ENCODE data around the gene ZSCAN30. TPM values are rescaled to one million over a fixed set of nuclear protein-coding genes. Genes with fewer than 3 reads are reported as not detected.
"Not testable (repeated sequence)": the region's sequence is repeated elsewhere in the genome, so short reads cannot be mapped to it uniquely, and the experiment has no call there.

The ZSCAN30 gene
- total RNA-seq, 1 experiment from 2014 or later = 21.9 TPM

DNA sequence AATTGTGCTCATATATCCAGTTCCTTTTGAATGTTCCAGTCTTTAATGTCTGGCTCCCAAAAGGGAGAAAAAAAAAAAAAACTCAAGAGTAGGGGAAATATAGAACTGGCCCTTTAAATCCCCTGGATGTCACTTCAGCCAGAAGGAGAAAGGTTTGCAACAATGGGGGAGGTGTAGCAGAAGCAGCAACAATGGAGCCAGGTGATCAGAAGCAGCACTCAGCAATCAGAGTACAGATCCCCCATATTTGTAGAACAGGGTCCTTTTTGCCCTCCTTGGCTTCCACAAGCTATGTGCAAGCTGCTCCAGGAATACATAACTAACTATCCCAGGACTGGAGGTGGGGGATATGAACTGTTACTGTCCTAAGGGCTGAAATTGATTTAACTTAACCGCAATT is 75.0 kb downstream of the ZSCAN30 start:
- no peak for DNase-seq (ENCODE audit: low spot score)
- no peak for TF ChIP-seq ZNF138 (CRISPR knock-in tag; conservative IDR thresholded peaks at IDR 0.05)
- TF ChIP-seq, protein P1, sequence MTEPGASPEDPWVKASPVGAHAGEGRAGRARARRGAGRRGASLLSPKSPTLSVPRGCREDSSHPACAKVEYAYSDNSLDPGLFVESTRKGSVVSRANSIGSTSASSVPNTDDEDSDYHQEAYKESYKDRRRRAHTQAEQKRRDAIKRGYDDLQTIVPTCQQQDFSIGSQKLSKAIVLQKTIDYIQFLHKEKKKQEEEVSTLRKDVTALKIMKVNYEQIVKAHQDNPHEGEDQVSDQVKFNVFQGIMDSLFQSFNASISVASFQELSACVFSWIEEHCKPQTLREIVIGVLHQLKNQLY (CRISPR knock-in tag; IDR thresholded peaks at IDR 0.05) = no peak
- TF ChIP-seq PRRX2 (CRISPR knock-in tag; IDR thresholded peaks at IDR 0.05) = no peak
- no peak for TF ChIP-seq KAT7 (CRISPR knock-in tag; IDR thresholded peaks at IDR 0.05; ENCODE audit: borderline replicate concordance)
- no peak for TF ChIP-seq ZNF263 (CRISPR knock-in tag; IDR thresholded peaks at IDR 0.05; ENCODE audit: low read depth)
- TF ChIP-seq, protein P2, sequence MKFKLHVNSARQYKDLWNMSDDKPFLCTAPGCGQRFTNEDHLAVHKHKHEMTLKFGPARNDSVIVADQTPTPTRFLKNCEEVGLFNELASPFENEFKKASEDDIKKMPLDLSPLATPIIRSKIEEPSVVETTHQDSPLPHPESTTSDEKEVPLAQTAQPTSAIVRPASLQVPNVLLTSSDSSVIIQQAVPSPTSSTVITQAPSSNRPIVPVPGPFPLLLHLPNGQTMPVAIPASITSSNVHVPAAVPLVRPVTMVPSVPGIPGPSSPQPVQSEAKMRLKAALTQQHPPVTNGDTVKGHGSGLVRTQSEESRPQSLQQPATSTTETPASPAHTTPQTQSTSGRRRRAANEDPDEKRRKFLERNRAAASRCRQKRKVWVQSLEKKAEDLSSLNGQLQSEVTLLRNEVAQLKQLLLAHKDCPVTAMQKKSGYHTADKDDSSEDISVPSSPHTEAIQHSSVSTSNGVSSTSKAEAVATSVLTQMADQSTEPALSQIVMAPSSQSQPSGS (CRISPR knock-in tag; IDR thresholded peaks at IDR 0.05; ENCODE audit: borderline replicate concordance, low read depth) = no peak
- TF ChIP-seq GRHL2 (CRISPR knock-in tag; IDR thresholded peaks at IDR 0.05; ENCODE audit: insufficient replicate concordance, severe bottlenecking) = no peak
- no peak for TF ChIP-seq GTF2I (CRISPR knock-in tag; conservative IDR thresholded peaks at IDR 0.05)
- TF ChIP-seq NR2C2 (CRISPR knock-in tag; IDR thresholded peaks at IDR 0.05) = no peak
- TF ChIP-seq TP53 (CRISPR knock-in tag; IDR thresholded peaks at IDR 0.05) = no peak
- no peak for TF ChIP-seq ZBTB21 (CRISPR knock-in tag; IDR thresholded peaks at IDR 0.05; ENCODE audit: borderline replicate concordance)
- TF ChIP-seq MYBL2 (CRISPR knock-in tag; IDR thresholded peaks at IDR 0.05) = no peak
- TF ChIP-seq ATF1 (CRISPR knock-in tag; IDR thresholded peaks at IDR 0.05) = no peak
- TF ChIP-seq, protein P3, sequence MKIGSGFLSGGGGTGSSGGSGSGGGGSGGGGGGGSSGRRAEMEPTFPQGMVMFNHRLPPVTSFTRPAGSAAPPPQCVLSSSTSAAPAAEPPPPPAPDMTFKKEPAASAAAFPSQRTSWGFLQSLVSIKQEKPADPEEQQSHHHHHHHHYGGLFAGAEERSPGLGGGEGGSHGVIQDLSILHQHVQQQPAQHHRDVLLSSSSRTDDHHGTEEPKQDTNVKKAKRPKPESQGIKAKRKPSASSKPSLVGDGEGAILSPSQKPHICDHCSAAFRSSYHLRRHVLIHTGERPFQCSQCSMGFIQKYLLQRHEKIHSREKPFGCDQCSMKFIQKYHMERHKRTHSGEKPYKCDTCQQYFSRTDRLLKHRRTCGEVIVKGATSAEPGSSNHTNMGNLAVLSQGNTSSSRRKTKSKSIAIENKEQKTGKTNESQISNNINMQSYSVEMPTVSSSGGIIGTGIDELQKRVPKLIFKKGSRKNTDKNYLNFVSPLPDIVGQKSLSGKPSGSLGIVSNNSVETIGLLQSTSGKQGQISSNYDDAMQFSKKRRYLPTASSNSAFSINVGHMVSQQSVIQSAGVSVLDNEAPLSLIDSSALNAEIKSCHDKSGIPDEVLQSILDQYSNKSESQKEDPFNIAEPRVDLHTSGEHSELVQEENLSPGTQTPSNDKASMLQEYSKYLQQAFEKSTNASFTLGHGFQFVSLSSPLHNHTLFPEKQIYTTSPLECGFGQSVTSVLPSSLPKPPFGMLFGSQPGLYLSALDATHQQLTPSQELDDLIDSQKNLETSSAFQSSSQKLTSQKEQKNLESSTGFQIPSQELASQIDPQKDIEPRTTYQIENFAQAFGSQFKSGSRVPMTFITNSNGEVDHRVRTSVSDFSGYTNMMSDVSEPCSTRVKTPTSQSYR (CRISPR knock-in tag; IDR thresholded peaks at IDR 0.05) = no peak

DNA sequence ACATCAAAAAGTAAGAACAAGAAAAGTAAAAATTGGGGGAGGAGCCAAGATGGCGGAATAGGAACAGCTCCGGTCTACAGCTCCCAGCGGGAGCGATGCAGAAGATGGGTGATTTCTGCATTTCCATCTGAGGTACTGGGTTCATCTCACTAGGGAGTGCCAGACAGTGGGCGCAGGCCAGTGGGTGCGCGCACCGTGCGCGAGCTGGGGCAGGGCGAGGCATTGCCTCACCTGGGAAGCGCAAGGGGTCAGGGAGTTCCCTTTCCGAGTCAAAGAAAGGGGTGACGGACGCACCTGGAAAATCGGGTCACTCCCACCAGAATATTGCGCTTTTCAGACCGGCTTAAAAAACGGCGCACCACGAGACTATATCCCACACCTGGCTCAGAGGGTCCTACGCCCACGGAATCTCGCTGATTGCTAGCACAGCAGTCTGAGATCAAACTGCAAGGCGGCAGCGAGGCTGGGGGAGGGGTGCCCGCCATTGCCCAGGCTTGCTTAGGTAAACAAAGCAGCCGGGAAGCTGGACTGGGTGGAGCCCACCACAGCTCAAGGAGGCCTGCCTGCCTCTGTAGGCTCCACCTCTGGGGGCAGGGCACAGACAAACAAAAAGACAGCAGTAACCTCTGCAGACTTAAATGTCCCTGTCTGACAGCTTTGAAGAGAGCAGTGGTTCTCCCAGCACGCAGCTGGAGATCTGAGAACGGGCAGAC is 84.1 kb downstream of the ZSCAN30 start:
- ATAC-seq; H3K4me1 Mint-ChIP-seq; H3K27ac Mint-ChIP-seq; CTCF ChIA-PET; POLR2A ChIA-PET; H3K27me3 Mint-ChIP-seq (ENCODE audit: low read depth); DNase-seq (ENCODE audit: low spot score): not testable (repeated sequence)
- Mint-ChIP-seq H3K36me3 (peaks cover 19% of the 10 kb centered on the region), H3K4me3 (peak overlapping the region; percentile 44), H3K9me3 (peaks cover 18% of the 10 kb centered on the region)

More for the DNA sequence above, 75.0 kb downstream of the ZSCAN30 start:
- Mint-ChIP-seq H3K4me1 (peaks cover 29% of the 10 kb centered on the region), H3K36me3 (no peaks in the 10 kb centered on the region), H3K9me3 (no peaks in the 10 kb centered on the region), H3K27ac (no peak overlapping the region), H3K27me3 (ENCODE audit: low read depth) (no peaks in the 10 kb centered on the region), H3K4me3 (peak overlapping the region; percentile 1; the same call in 1 of the 2 replicates)
- peak; percentile 91 for ATAC-seq
- CTCF ChIA-PET = no interaction called here
- POLR2A ChIA-PET = no interaction called here

DNA sequence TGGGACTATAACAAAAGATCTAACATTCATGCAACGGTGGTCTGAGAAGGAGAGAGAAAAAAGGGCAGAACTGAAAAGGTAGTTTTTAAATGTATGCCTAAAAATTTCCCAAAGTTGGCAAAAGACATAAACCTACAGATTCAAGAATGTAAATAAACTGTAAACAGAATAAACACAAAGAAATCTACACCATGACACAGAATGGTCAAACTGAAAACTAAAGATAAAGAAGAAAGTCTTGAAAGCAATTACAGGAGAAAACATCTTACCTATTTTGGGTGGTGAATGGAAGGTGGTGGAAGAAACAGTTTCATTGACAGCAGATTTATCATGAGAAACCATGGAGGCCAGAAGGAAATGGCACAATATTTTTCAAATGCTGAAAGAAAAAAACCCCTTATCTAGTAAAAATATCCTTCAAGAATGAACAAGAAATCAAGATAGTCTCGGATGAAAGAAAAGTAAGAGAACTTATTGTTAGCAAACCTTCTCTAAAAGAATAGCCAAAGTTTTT is 84.8 kb downstream of the ZSCAN30 start:
- Mint-ChIP-seq H3K4me3 (peak overlapping the region; percentile 44), H3K27ac (no peak overlapping the region), H3K4me1 (peaks cover 4% of the 10 kb centered on the region), H3K27me3 (ENCODE audit: low read depth) (no peaks in the 10 kb centered on the region; the same call in 1 of the 2 replicates), H3K9me3 (peaks cover 18% of the 10 kb centered on the region), H3K36me3 (peaks cover 19% of the 10 kb centered on the region)
- DNase-seq (ENCODE audit: low spot score) = no peak
- ATAC-seq = no peak
- TF ChIP-seq ZNF416 (CRISPR knock-in tag; IDR thresholded peaks at IDR 0.05) (no peak), ZNF317 (CRISPR knock-in tag; IDR thresholded peaks at IDR 0.05; ENCODE audit: borderline replicate concordance, low read depth) (peak; percentile 95)
- CTCF ChIA-PET = no interaction called here
- POLR2A ChIA-PET = no interaction called here
